SKM-1 (cell line): ENCODE results near the gene SNX19.

Experiments used
- DNase-seq: peaks from one replicate; lab custom pipeline; 2025; ENCODE audit not compliant: unreplicated experiment; lab: John Stamatoyannopoulos, UW

SNX19 gene

GRCh38 chr11:130848361-130849214, 67.7 kb downstream of the SNX19 start:
- DNase-seq: no peak

GRCh38 chr11:130847517-130847916, 68.8 kb downstream of the SNX19 start:
- DNase-seq: no peak

GRCh38 chr11:130846606-130847005, 69.7 kb downstream of the SNX19 start:
- DNase-seq: no peak

- no peak for DNase-seq
Observed at GRCh38 chr11:130842001-130842400, 74.3 kb downstream of the SNX19 start.

GRCh38 chr11:130840679-130841078, 75.6 kb downstream of the SNX19 start:
- DNase-seq: no peak

GRCh38 chr11:130839981-130840666, 76.2 kb downstream of the SNX19 start:
- no peak for DNase-seq

GRCh38 chr11:130837194-130837593, 79.1 kb downstream of the SNX19 start:
- DNase-seq: no peak

DNA sequence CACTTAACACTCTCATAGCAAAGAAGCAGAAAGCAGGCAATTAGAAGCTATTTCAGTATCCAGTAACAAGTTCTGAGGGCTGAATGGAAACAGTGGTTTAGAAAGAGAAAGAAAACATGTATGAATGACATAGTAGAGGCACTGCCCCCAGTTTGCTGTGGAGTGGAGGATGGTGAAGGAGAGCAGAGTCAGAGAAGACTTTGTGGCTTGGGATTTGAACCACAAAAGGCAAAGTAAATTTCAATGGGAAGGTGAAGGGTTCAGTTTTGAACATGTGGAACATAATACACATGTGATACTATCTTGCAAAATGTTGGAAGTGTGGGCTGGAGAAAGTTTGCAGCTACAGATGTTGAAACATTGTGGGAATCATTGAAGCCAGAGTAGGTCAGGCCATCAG, 81.4 kb downstream of the SNX19 start:
- no peak for DNase-seq

DNA sequence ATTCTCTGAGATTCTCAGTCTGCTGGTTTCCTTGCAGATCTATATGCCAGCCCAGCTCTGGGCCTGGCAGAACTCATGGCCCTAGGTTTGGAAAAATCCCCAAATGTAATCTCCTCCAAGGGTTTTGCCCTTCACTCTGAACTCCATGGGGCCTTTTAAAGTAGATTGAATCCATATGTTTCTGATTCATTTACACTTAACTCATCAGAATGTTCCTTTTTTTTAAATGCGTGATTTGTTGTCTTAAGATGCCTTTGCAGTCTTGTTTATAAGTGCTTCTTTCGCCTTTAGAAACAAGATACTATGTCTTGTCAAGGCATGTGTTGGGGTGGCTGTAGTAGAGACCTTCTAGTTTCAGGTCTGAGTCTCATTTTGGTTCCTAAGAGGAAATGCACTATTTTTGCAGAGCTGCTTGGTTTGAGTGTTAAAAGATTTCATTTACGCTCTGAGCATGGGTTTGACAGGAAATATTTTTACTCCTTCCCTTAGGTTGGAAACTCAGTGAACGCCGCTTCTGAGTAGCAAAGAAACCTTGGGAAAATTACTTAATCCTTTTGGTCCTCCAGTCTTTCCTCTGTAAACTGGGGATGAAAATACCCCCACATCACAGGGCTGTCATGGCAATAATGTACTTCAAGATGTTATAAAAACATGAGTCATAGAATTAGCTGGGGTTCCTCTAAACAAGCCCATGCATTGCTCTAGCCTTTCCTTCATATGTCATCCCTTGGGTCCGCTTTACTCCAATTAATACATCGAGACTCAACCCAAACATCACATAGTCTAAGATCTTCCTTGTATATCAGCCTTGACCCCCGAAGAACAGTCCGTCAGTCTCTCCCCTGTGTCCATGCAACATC, 83.5 kb downstream of the SNX19 start:
- no peak for DNase-seq

DNA sequence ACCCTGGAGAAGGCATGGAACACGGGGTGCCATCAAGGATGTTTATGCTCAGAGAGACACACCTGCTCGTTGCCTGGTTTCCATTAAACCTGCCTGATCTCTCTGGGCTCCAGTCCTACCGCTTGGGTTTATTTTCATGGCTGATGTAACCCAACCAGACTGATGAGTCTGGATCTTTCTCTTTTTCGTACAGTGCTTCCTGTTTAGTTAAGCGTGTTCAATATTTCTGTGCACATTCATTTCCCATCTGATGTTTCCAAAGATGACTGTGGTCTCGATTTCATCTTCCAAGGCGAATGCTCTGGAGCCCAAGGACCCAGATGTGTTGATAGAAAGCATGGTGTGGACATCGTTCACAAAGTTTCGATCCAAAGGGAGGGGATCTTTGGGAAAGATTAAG, 84.3 kb downstream of the SNX19 start:
- no peak for DNase-seq

DNA sequence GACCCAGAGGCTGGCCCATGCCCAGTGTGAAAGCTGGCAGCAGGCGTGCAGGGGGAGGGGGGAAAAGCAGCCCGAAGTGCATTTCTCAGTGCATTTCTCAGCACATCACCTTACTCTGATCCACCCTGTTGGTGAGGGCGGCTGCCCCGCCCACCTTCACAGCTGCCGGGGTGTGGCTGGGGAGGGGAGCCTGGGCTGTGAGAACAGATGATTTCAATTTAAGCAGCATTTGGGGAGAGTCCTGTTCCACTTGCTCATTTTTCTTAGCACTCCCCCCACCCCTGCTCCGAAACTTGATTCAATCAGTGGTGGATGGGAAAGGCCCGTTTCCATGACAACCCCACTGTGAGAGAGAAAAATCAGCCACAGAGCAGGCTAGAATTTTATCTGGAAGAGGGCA, 84.8 kb downstream of the SNX19 start:
- no peak for DNase-seq

DNA sequence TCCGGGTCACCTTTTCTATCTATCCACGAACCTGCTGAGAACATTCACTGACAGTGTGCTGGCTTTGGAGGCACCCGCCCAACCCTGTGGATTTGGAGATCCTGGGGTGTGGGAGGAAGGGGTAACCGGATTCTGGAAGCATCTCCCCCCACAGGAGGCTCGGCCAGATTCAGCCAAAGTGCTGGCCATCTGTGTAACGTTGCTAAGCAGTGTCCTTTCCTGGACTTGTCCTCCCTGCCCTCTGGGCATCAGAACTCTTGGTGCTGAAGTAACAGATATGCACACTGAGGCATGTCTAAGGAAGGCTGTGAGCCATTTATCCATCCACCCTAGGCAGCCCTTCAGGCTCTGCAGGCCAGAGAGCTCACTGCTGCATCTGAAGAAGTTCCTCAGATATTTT, 85.7 kb downstream of the SNX19 start:
- DNase-seq: no peak

GRCh38 chr11:130829920-130830511, 86.3 kb downstream of the SNX19 start:
- no peak for DNase-seq

- DNase-seq: no peak
Observed at GRCh38 chr11:130828741-130829140, 87.5 kb downstream of the SNX19 start.

- DNase-seq: no peak
Observed at GRCh38 chr11:130827451-130828377, 88.6 kb downstream of the SNX19 start.

GRCh38 chr11:130826572-130826971, 89.7 kb downstream of the SNX19 start:
- no peak for DNase-seq

- no peak for DNase-seq
Observed at GRCh38 chr11:130825983-130826382, 90.3 kb downstream of the SNX19 start.

DNA sequence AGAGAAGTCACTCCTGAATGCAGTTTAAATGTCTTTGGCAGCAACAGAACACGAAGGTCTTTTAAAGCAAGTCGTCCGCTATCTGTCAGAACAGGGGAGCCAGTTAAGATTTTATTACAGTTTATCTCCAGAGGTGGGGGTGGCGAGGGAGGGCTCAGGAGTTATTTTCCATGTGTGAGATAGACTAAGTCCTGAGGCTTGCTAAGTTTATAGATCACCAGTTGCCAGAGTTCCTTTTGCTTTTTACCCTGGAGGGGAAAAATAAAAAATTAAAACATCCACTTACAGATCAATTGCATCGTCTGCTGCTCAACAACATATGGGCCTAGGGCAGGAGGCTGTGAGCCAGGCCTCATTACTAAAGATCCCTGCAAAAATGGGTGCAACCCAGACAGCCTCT, 90.7 kb downstream of the SNX19 start:
- no peak for DNase-seq
